Keratinocyte (primary cell): ENCODE measurements around the gene KIAA0040. TPM values are rescaled to one million over a fixed set of nuclear protein-coding genes. Genes with fewer than 3 reads are reported as not detected.

Experiments used
- DNase-seq: peaks from one replicate; pipeline ENCODE4 v3.0.0-alpha.2; 2011; ENCODE audit warnings: low read depth, missing footprints, low spot score
- FAIRE-seq: peaks from 2 replicates; lab custom pipeline; 2011; peaks lifted over from hg19 to GRCh38; lab: Jason Lieb, UNC
- H2AFZ ChIP-seq: 2 replicates; pipeline ENCODE4 v1.6.0; 2012; ENCODE audit warnings: low read length, control low read depth, inconsistent platforms; ENCODE audit not compliant: control insufficient read depth
- H3K27ac ChIP-seq: 2 replicates; pipeline ENCODE4 v1.5.1; 2011; ENCODE audit warnings: low read length; ENCODE audit not compliant: control insufficient read depth, insufficient read depth
- H3K27me3 ChIP-seq: 3 replicates; pipeline ENCODE4 v1.6.0; 2011; ENCODE audit warnings: low read length; ENCODE audit not compliant: control insufficient read depth, insufficient read depth; ENCODE audit errors: extremely low read depth
- H3K36me3 ChIP-seq, 2 experiments: 2 replicates in 1 of 2; 3 replicates in 1 of 2; pipeline ENCODE4 v1.5.1; 2011; ENCODE audit warnings: low read length in 2 of 2, mild to moderate bottlenecking in 1 of 2; ENCODE audit not compliant: control insufficient read depth in 2 of 2, insufficient read depth in 2 of 2; ENCODE audit errors: extremely low read depth in 1 of 2
- H3K4me1 ChIP-seq: 3 replicates; pipeline ENCODE4 v1.5.1; 2011; ENCODE audit warnings: low read length; ENCODE audit not compliant: control insufficient read depth, insufficient read depth; ENCODE audit errors: extremely low read depth
- H3K4me2 ChIP-seq: 3 replicates; pipeline ENCODE4 v1.6.0; 2011; ENCODE audit warnings: low read depth, low read length; ENCODE audit not compliant: control insufficient read depth, insufficient read depth; ENCODE audit errors: extremely low read depth
- H3K4me3 ChIP-seq, 3 experiments: fragments of 200-600 bp in 1 of 3; sonication (generic) in 1 of 3; 2 replicates in 2 of 3; 3 replicates in 1 of 3; pipeline ENCODE4 v1.5.1; 2011 to 2016; ENCODE audit warnings: low read length in 3 of 3, mild to moderate bottlenecking in 3 of 3, control low read depth in 2 of 3, inconsistent platforms in 1 of 3, low read depth in 1 of 3, mixed read lengths in 1 of 3, mixed run types in 1 of 3, moderate library complexity in 1 of 3; ENCODE audit not compliant: control insufficient read depth in 2 of 3, insufficient read depth in 2 of 3; ENCODE audit errors: extremely low read depth in 1 of 3
- H3K79me2 ChIP-seq: 2 replicates; pipeline ENCODE4 v1.6.0; 2012; ENCODE audit warnings: low read length; ENCODE audit not compliant: control insufficient read depth, insufficient read depth
- H3K9ac ChIP-seq: 3 replicates; pipeline ENCODE4 v1.6.0; 2011; ENCODE audit warnings: low read length; ENCODE audit not compliant: control insufficient read depth, insufficient read depth; ENCODE audit errors: extremely low read depth
- H3K9me1 ChIP-seq: 3 replicates; pipeline ENCODE4 v1.6.0; 2011; ENCODE audit warnings: low read length; ENCODE audit not compliant: control insufficient read depth, insufficient read depth; ENCODE audit errors: extremely low read depth
- H3K9me3 ChIP-seq: 2 replicates; pipeline ENCODE4 v1.5.1; 2012; ENCODE audit warnings: low read depth, low read length; ENCODE audit not compliant: control insufficient read depth
- H4K20me1 ChIP-seq: 3 replicates; pipeline ENCODE4 v1.6.0; 2011; ENCODE audit warnings: low read length; ENCODE audit not compliant: control insufficient read depth, insufficient read depth; ENCODE audit errors: extremely low read depth
- EZH2 ChIP-seq: IDR thresholded peaks from one replicate; pipeline ENCODE4 v1.6.1; 2012; ENCODE audit warnings: inconsistent platforms, mild to moderate bottlenecking, low read length, moderate library complexity
- dilution Hi-C: fragments of 300-500 bp; cut with MboI; formaldehyde crosslinking; loops from one replicate; pipeline ENCODE4 v1.7.0; 2020; ENCODE audit warnings: low sequenced_read_pairs; ENCODE audit not compliant: extremely low pct_ligation_motif_present
- polyA plus RNA-seq, 5 experiments: library from polyadenylated mRNA; depleted of rRNA in 3 of 5; stranded (reverse) in 3 of 5; stranded (forward) in 1 of 5; unstranded in 1 of 5; fragments of >200 nt; gene quantifications; 1 replicate in 1 of 5; 2 replicates in 3 of 5; 3 replicates in 1 of 5; pipeline versions ENCODE4 v1.2.1 to v1.2.3, GENCODE V29; 2011 to 2012; ENCODE audit warnings: missing spikeins in 2 of 5, low read depth in 1 of 5, low replicate concordance in 1 of 5
- TF ChIP-seq, protein P1 (sequence below), 3 experiments: IDR thresholded peaks in 1 of 3; conservative IDR thresholded peaks in 1 of 3; optimal IDR thresholded peaks in 1 of 3; 2 replicates in 2 of 3; 3 replicates in 1 of 3; pipeline versions ENCODE3 to v1.5.1; 2011; ENCODE audit warnings: low read length in 3 of 3, mild to moderate bottlenecking in 3 of 3, moderate library complexity in 2 of 3, control low read depth in 1 of 3, inconsistent platforms in 1 of 3; ENCODE audit not compliant: insufficient read depth in 2 of 3; ENCODE audit errors: extremely low read depth in 1 of 3

Gene KIAA0040
- polyA plus RNA-seq, 1 donor (not counting 4 experiments of a cell fraction or from before 2014, with no cell fraction given) = 57.9 TPM

DNA sequence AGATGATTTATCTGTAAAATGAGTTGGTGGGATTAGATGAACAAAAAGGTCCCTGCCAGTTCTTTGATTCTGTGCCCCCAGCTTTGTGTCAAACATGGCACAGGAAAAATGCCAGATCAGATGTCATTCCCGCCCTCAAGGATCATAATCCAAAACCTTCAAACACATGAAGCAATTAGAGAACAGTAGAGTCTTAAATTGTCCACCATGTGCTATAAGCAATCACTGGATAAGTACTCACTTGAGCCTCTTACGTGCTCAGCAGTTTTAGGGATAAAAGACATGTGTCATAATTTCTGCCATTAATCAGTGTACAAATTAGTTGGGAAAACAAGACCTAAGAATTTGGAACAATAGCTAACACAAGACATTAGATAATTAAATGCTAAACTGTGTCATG is 15.4 kb upstream of the KIAA0040 start:
- no peak for TF ChIP-seq EZH2
- TF ChIP-seq, protein P1, sequence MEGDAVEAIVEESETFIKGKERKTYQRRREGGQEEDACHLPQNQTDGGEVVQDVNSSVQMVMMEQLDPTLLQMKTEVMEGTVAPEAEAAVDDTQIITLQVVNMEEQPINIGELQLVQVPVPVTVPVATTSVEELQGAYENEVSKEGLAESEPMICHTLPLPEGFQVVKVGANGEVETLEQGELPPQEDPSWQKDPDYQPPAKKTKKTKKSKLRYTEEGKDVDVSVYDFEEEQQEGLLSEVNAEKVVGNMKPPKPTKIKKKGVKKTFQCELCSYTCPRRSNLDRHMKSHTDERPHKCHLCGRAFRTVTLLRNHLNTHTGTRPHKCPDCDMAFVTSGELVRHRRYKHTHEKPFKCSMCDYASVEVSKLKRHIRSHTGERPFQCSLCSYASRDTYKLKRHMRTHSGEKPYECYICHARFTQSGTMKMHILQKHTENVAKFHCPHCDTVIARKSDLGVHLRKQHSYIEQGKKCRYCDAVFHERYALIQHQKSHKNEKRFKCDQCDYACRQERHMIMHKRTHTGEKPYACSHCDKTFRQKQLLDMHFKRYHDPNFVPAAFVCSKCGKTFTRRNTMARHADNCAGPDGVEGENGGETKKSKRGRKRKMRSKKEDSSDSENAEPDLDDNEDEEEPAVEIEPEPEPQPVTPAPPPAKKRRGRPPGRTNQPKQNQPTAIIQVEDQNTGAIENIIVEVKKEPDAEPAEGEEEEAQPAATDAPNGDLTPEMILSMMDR (optimal IDR thresholded peaks at IDR 0.05 in 1 of 3, IDR thresholded peaks at IDR 0.05 in 1 of 3, conservative IDR thresholded peaks at IDR 0.05 in 1 of 3; ENCODE audit: extremely low read depth in 1 of 3, insufficient read depth in 2 of 3, low read length in 3 of 3) = no peak
- H3K36me3 ChIP-seq = no peaks in the 10 kb centered on the region
- DNase-seq (no peak), FAIRE-seq (no peak)
- no peak overlapping the region for H3K9ac ChIP-seq
- peaks cover 16% of the 10 kb centered on the region for H3K4me1 ChIP-seq
- H2AFZ ChIP-seq = no peak overlapping the region
- H3K9me1 ChIP-seq = no peaks in the 10 kb centered on the region
- no peaks in the 10 kb centered on the region for H3K9me3 ChIP-seq
- H3K27ac ChIP-seq = no peak overlapping the region
- no peak overlapping the region for H3K4me3 ChIP-seq
- dilution Hi-C loops = no loop called here
- no peak overlapping the region for H3K4me2 ChIP-seq
- H4K20me1 ChIP-seq = no peaks in the 10 kb centered on the region
- H3K79me2 ChIP-seq = no peaks in the 10 kb centered on the region
- H3K27me3 ChIP-seq = no peaks in the 10 kb centered on the region

DNA sequence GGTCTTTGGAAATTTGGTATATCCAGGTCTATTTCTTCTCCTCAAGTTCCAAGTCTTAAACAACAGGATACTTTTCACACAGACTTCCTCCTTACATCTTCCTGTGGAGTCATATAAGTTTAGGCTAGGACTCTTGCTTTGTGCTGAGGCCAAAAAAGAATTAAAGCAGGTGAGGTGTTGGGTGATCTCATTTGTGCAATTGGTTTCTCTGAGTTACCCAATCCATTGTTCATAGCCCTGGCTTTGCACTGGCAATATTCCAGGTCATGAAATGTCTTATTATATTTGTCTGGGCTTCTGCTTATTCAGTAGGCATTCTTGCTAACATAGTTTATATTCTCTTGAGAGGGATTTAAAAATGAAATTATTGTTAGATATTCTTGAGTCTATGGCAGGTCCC is 14.1 kb upstream of the KIAA0040 start:
- H2AFZ ChIP-seq = no peak overlapping the region
- no peak overlapping the region for H3K4me2 ChIP-seq
- TF ChIP-seq EZH2 = no peak
- TF ChIP-seq, protein P1 (optimal IDR thresholded peaks at IDR 0.05 in 1 of 3, IDR thresholded peaks at IDR 0.05 in 1 of 3, conservative IDR thresholded peaks at IDR 0.05 in 1 of 3; ENCODE audit: extremely low read depth in 1 of 3, insufficient read depth in 2 of 3, low read length in 3 of 3) = no peak
- no peak for DNase-seq
- H3K27me3 ChIP-seq = no peaks in the 10 kb centered on the region
- no peak overlapping the region for H3K27ac ChIP-seq
- peaks cover 16% of the 10 kb centered on the region for H3K4me1 ChIP-seq
- no peaks in the 10 kb centered on the region for H3K9me3 ChIP-seq
- H3K4me3 ChIP-seq = no peak overlapping the region
- no peak for FAIRE-seq
- no peaks in the 10 kb centered on the region for H3K9me1 ChIP-seq
- no peak overlapping the region for H3K9ac ChIP-seq
- no peaks in the 10 kb centered on the region for H4K20me1 ChIP-seq
- no peaks in the 10 kb centered on the region for H3K79me2 ChIP-seq
- dilution Hi-C loops = no loop called here
- no peaks in the 10 kb centered on the region for H3K36me3 ChIP-seq
